PC-9 (cell line): ENCODE results near the gene KCNIP2. TPM values are rescaled to one million over a fixed set of nuclear protein-coding genes. Genes with fewer than 3 reads are reported as not detected.

ENCODE experiments used
- BruUV-seq: library from RNA; stranded (reverse); fragments of 400-500 nt; replicated peaks from 2 replicates; lab custom pipeline; 2021; lab: Mats Ljungman, UMichigan
- CTCF ChIA-PET: fragments of 300-600 bp; sonication (Branson Sonifier 250); formaldehyde crosslinking; loops from one replicate; lab custom pipeline; 2022; ENCODE audit warnings: antibody characterized with exemption; lab: Charles Lee
- POLR2A ChIA-PET: fragments of 300-600 bp; sonication (Branson Sonifier 250); formaldehyde crosslinking; loops from one replicate; lab custom pipeline; 2022; ENCODE audit warnings: antibody characterized with exemption; ENCODE audit not compliant: unreplicated experiment; lab: Charles Lee
- DNase-seq, 2 experiments: peaks; one replicate each; pipeline versions ENCODE4 v3.0.0 to v3.0.0-alpha.2; 2015 to 2022; ENCODE audit warnings: mixed read lengths in 1 of 2
- H2AFZ ChIP-seq: fragments of 200-600 bp; sonication (generic); 2 replicates; pipeline ENCODE4 v1.8.1; 2017; ENCODE audit warnings: antibody characterized with exemption
- H3F3A ChIP-seq: fragments of 200-600 bp; sonication (generic); 2 replicates; pipeline ENCODE4 v1.8.1; 2017; ENCODE audit warnings: antibody characterized with exemption, mild to moderate bottlenecking, low read depth; ENCODE audit not compliant: insufficient read depth
- H3K27ac ChIP-seq: fragments of 200-600 bp; sonication (generic); 2 replicates; pipeline ENCODE4 v1.6.1; 2016; ENCODE audit warnings: mixed run types
- H3K27me3 ChIP-seq: fragments of 200-600 bp; sonication (generic); 2 replicates; pipeline ENCODE4 v1.6.1; 2016; ENCODE audit warnings: low read depth, mixed run types; ENCODE audit not compliant: insufficient read depth
- H3K36me3 ChIP-seq: fragments of 200-600 bp; sonication (generic); 2 replicates; pipeline ENCODE4 v1.6.1; 2016; ENCODE audit warnings: low read depth, mixed run types
- H3K4me1 ChIP-seq: fragments of 200-600 bp; sonication (generic); replicated peaks from 2 replicates; pipeline ENCODE4 v1.6.1; 2016; ENCODE audit warnings: mixed run types; ENCODE audit not compliant: insufficient read depth
- H3K4me2 ChIP-seq: fragments of 200-600 bp; sonication (generic); 2 replicates; pipeline ENCODE4 v1.6.1; 2017; ENCODE audit warnings: mixed run types
- H3K4me3 ChIP-seq: fragments of 200-600 bp; sonication (generic); 2 replicates; pipeline ENCODE4 v1.6.1; 2016; ENCODE audit warnings: mixed run types
- H3K79me2 ChIP-seq: fragments of 200-600 bp; sonication (generic); 2 replicates; pipeline ENCODE4 v1.6.1; 2017; ENCODE audit warnings: low read depth, mixed run types
- H3K9me2 ChIP-seq: fragments of 200-600 bp; sonication (generic); 2 replicates; pipeline ENCODE4 v1.8.1; 2017; ENCODE audit warnings: mild to moderate bottlenecking; ENCODE audit not compliant: insufficient read depth
- H3K9me3 ChIP-seq: fragments of 200-600 bp; sonication (generic); 2 replicates; pipeline ENCODE4 v1.8.1; 2016; ENCODE audit warnings: low read depth; ENCODE audit not compliant: insufficient read depth
- H4K20me1 ChIP-seq: fragments of 200-600 bp; sonication (generic); 2 replicates; pipeline ENCODE4 v1.8.1; 2017; ENCODE audit not compliant: insufficient read depth
- EZH2 ChIP-seq: fragments of 200-600 bp; sonication (generic); IDR thresholded peaks from 2 replicates; pipeline ENCODE4 v1.8.0; 2017; ENCODE audit warnings: antibody characterized with exemption, low read depth
- intact Hi-C: fragments of 100-400 bp; cut with micrococcal nuclease; formaldehyde crosslinking; loops from one replicate; pipeline ENCODE4 v1.10.0; 2022; ENCODE audit not compliant: unreplicated experiment
- total RNA-seq: library from RNA; stranded (reverse); gene quantifications from 2 replicates; pipeline ENCODE4 v1.2.3, GENCODE V29; 2021
- TF ChIP-seq, protein P1 (sequence below): fragments of 200-600 bp; sonication (generic); conservative IDR thresholded peaks from 2 replicates; pipeline ENCODE4 v1.6.1; 2017; ENCODE audit warnings: mixed run types, antibody characterized with exemption, mild to moderate bottlenecking, moderate library complexity

Gene KCNIP2
- total RNA-seq, 1 experiment from 2014 or later = 4.0 TPM

GRCh38 chr10:101832325-101832771 is 11.3 kb downstream of the KCNIP2 start:
- POLR2A ChIA-PET = no interaction called here
- H3K36me3 ChIP-seq = no peaks in the 10 kb centered on the region
- no peaks in the 10 kb centered on the region for H4K20me1 ChIP-seq
- no peak for TF ChIP-seq EZH2
- TF ChIP-seq, protein P1, sequence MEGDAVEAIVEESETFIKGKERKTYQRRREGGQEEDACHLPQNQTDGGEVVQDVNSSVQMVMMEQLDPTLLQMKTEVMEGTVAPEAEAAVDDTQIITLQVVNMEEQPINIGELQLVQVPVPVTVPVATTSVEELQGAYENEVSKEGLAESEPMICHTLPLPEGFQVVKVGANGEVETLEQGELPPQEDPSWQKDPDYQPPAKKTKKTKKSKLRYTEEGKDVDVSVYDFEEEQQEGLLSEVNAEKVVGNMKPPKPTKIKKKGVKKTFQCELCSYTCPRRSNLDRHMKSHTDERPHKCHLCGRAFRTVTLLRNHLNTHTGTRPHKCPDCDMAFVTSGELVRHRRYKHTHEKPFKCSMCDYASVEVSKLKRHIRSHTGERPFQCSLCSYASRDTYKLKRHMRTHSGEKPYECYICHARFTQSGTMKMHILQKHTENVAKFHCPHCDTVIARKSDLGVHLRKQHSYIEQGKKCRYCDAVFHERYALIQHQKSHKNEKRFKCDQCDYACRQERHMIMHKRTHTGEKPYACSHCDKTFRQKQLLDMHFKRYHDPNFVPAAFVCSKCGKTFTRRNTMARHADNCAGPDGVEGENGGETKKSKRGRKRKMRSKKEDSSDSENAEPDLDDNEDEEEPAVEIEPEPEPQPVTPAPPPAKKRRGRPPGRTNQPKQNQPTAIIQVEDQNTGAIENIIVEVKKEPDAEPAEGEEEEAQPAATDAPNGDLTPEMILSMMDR = no peak
- H2AFZ ChIP-seq = no peak overlapping the region
- H3F3A ChIP-seq = no peaks in the 10 kb centered on the region; the same call in 1 of the 2 replicates
- no peaks in the 10 kb centered on the region for H3K9me2 ChIP-seq
- no peak overlapping the region for H3K4me2 ChIP-seq
- CTCF ChIA-PET = no interaction called here
- no peaks in the 10 kb centered on the region for H3K9me3 ChIP-seq
- intact Hi-C loops = no loop called here
- no peak for DNase-seq
- BruUV-seq = no TSS peak
- no peak overlapping the region for H3K27ac ChIP-seq
- 0 out of 2 replicates have a peak, but pooled peaks cover 9% of the 10 kb centered on the region for H3K4me1 ChIP-seq
- H3K27me3 ChIP-seq = no peaks in the 10 kb centered on the region
- no peak overlapping the region for H3K4me3 ChIP-seq
- H3K79me2 ChIP-seq = no peaks in the 10 kb centered on the region

GRCh38 chr10:101831169-101831811 is 12.3 kb downstream of the KCNIP2 start:
- H3K36me3 ChIP-seq = no peaks in the 10 kb centered on the region
- ChIA-PET CTCF (no interaction called here), POLR2A (no interaction called here)
- H3K9me3 ChIP-seq = no peaks in the 10 kb centered on the region
- no peak for DNase-seq
- H3F3A ChIP-seq = no peaks in the 10 kb centered on the region; the same call in 1 of the 2 replicates
- intact Hi-C loops = no loop called here
- 0 out of 2 replicates have a peak, but pooled peaks cover 9% of the 10 kb centered on the region for H3K4me1 ChIP-seq
- no peaks in the 10 kb centered on the region for H3K79me2 ChIP-seq
- peak overlapping the region; percentile 69 for H2AFZ ChIP-seq
- no peaks in the 10 kb centered on the region for H4K20me1 ChIP-seq
- no peak for TF ChIP-seq EZH2
- TF ChIP-seq, protein P1 = no peak
- BruUV-seq = no TSS peak
- 0 out of 2 replicates have a peak overlapping the region, but pooled peaks have one; percentile 26 for H3K27ac ChIP-seq
- no peaks in the 10 kb centered on the region for H3K9me2 ChIP-seq
- H3K27me3 ChIP-seq = no peaks in the 10 kb centered on the region
- H3K4me2 ChIP-seq = peak overlapping the region; percentile 73
- H3K4me3 ChIP-seq = peak overlapping the region; percentile 40; the same call in 1 of the 2 replicates

GRCh38 chr10:101830322-101831168 is 13.1 kb downstream of the KCNIP2 start:
- H3K27ac ChIP-seq = 0 out of 2 replicates have a peak overlapping the region, but pooled peaks have one; percentile 26
- POLR2A ChIA-PET = no interaction called here
- H3K9me3 ChIP-seq = no peaks in the 10 kb centered on the region
- no peaks in the 10 kb centered on the region; the same call in 1 of the 2 replicates for H3F3A ChIP-seq
- BruUV-seq = no TSS peak
- peak overlapping the region; percentile 69 for H2AFZ ChIP-seq
- no peaks in the 10 kb centered on the region for H3K27me3 ChIP-seq
- H3K4me3 ChIP-seq = peak overlapping the region; percentile 40; the same call in 1 of the 2 replicates
- peak; percentile 51 to 74 for DNase-seq
- H3K4me2 ChIP-seq = peak overlapping the region; percentile 73
- H3K4me1 ChIP-seq = 0 out of 2 replicates have a peak, but pooled peaks cover 9% of the 10 kb centered on the region
- CTCF ChIA-PET = no interaction called here
- no peaks in the 10 kb centered on the region for H3K9me2 ChIP-seq
- TF ChIP-seq, protein P1 = no peak
- no peak for TF ChIP-seq EZH2
- H3K79me2 ChIP-seq = no peaks in the 10 kb centered on the region
- intact Hi-C loops = no loop called here
- no peaks in the 10 kb centered on the region for H3K36me3 ChIP-seq
- H4K20me1 ChIP-seq = no peaks in the 10 kb centered on the region
